ENCODE data around the gene MRFAP1. TPM values are rescaled to one million over a fixed set of nuclear protein-coding genes. Genes with fewer than 3 reads are reported as not detected.

Gene MRFAP1
- total RNA-seq, 4 donors from 2014 or later = 155 to 331 (median 234) TPM

GRCh38 chr4:6681191-6681590 is 40.7 kb downstream of the MRFAP1 start:
- no peak for DNase-seq (ENCODE audit: extremely low spot score)
- Histone ChIP-seq H3K36me3 (peaks cover 0 to 5% (median 0%) of the 10 kb centered on the region in 4 donors), H3K27ac (replicated peaks in 1 of 4) (no peak overlapping the region), H3K4me1 (peaks cover 13 to 17% (median 16%) of the 10 kb centered on the region in 4 donors), H3K27me3 (no peaks in the 10 kb centered on the region), H3K4me3 (no peak overlapping the region), H3K9me3 (no peaks in the 10 kb centered on the region)
- no peak for TF ChIP-seq POLR2A (IDR thresholded peaks at IDR 0.05; ENCODE audit: low read depth)
- TF ChIP-seq CTCF (IDR thresholded peaks at IDR 0.05) = peak in 1 of 3 experiments; percentile 6
- no peak for TF ChIP-seq POLR2AphosphoS5 (IDR thresholded peaks at IDR 0.05)
- WGBS = 93% methylated on average over 9 of the region's 9 CpGs
- intact Hi-C loops (cut with DNase I) = no loop called here

GRCh38 chr4:6682862-6683590 is 42.5 kb downstream of the MRFAP1 start:
- H3K9me3 ChIP-seq = no peaks in the 10 kb centered on the region
- TF ChIP-seq POLR2AphosphoS5 (IDR thresholded peaks at IDR 0.05) = no peak
- TF ChIP-seq CTCF (IDR thresholded peaks at IDR 0.05) = no peak
- TF ChIP-seq EP300 (IDR thresholded peaks at IDR 0.05) = no peak
- TF ChIP-seq POLR2A (IDR thresholded peaks at IDR 0.05; ENCODE audit: low read depth) = no peak
- intact Hi-C loops (cut with DNase I) = no loop called here
- WGBS = 82% methylated on average over 11 of the region's 11 CpGs
- H3K4me1 ChIP-seq = no peaks in the 10 kb centered on the region
- no peak overlapping the region for H3K27ac ChIP-seq (replicated peaks in 1 of 4)
- no peak for DNase-seq (ENCODE audit: extremely low spot score)
- H3K4me3 ChIP-seq = no peak overlapping the region
- no peaks in the 10 kb centered on the region for H3K27me3 ChIP-seq
- H3K36me3 ChIP-seq = peaks cover 0 to 3% (median 0%) of the 10 kb centered on the region in 4 donors

- 83% methylated on average over 11 of the region's 11 CpGs for WGBS
- Histone ChIP-seq H3K4me3 (no peak overlapping the region), H3K27ac (replicated peaks in 1 of 4) (no peak overlapping the region), H3K4me1 (peaks cover 0 to 8% (median 3%) of the 10 kb centered on the region in 4 donors), H3K27me3 (no peaks in the 10 kb centered on the region), H3K9me3 (no peaks in the 10 kb centered on the region), H3K36me3 (no peaks in the 10 kb centered on the region)
- no peak for DNase-seq (ENCODE audit: extremely low spot score)
- TF ChIP-seq CTCF (IDR thresholded peaks at IDR 0.05) (no peak), POLR2AphosphoS5 (IDR thresholded peaks at IDR 0.05) (no peak), POLR2A (IDR thresholded peaks at IDR 0.05; ENCODE audit: low read depth) (no peak), EP300 (IDR thresholded peaks at IDR 0.05) (no peak)
- intact Hi-C loops (cut with DNase I) = no loop called here
These were observed 44.2 kb downstream of the MRFAP1 start for GRCh38 chr4:6684656-6685055.

GRCh38 chr4:6686104-6686787 is 45.8 kb downstream of the MRFAP1 start:
- DNase-seq (ENCODE audit: extremely low spot score) = no peak
- no peak overlapping the region for H3K27ac ChIP-seq (replicated peaks in 1 of 4)
- no peaks in the 10 kb centered on the region for H3K27me3 ChIP-seq
- no peaks in the 10 kb centered on the region for H3K9me3 ChIP-seq
- no peaks in the 10 kb centered on the region for H3K36me3 ChIP-seq
- 94% methylated on average over 4 of the region's 4 CpGs for WGBS
- intact Hi-C loops (cut with DNase I) = no loop called here
- peaks cover 0 to 8% (median 3%) of the 10 kb centered on the region in 4 donors for H3K4me1 ChIP-seq
- H3K4me3 ChIP-seq = no peak overlapping the region
- TF ChIP-seq POLR2AphosphoS5 (IDR thresholded peaks at IDR 0.05) = no peak
- TF ChIP-seq EP300 (IDR thresholded peaks at IDR 0.05) = no peak
- TF ChIP-seq POLR2A (IDR thresholded peaks at IDR 0.05; ENCODE audit: low read depth) = no peak
- TF ChIP-seq CTCF (IDR thresholded peaks at IDR 0.05) = no peak
